Measurements from ENCODE around the gene MALRD1.

The MALRD1 gene

DNA sequence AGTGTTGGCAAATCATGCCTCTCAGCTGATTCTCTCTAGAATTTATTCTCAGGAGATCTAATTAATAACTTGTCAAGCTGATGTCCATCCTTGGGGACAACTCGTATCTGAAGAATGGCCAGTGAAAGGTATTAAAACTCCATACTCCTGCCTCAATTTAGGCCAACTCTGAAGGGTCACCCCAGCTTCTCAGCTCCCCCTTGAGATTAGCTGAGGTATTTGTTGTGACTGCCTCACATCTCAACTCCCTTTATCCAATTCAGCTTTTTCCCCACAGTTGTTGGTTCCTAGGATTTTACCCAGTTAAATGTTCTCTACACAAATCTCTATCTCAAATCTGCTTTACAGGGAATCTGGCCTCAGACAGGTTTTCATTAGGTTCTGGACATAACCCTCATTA lies 182.4 kb downstream of the MALRD1 start:
- DNase-seq: no peak

DNA sequence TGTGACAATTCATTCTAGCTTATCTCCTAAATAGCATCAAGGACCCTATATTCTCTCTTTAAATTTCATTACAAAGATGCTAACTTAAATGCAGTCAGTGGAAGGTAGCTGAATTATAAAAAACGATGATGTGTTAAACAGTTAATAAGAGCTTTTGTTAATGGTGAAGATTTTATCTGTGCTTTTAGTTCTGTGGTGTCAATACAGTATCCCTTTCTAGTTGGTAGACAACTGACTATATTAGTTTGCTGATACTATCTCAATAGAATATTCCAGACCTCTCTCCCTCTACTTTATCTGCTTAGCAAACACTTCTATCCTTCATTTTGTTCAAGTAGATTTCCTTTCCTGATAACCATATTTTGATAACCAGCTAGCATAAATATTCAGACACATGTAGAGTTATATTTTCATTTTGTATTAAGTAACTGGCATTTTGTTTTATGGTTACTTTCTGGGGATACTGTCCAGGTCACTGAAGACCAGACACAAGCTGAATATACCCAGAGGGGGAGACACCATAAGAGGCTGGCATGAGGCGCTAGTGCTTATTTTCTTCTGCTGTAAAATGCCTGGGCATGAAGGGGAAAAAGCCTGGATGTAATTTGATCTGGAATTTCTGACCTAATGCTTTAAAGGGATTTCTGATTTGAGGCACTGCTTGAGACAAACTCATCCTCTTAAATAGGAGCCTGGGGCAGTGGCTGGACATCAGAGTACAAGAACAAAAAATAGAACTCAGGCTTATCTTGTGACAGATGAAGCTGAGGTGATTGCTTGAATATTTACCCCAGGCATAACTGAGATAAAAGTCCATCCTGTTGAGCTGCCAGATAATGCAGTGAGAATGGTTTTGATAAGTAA lies 197.5 kb downstream of the MALRD1 start:
- DNase-seq: no peak

GRCh38 chr10:19247843-19248242 lies 199.2 kb downstream of the MALRD1 start:
- DNase-seq: no peak

- no peak for DNase-seq
Measured at GRCh38 chr10:19250546-19250945, 201.9 kb downstream of the MALRD1 start.

DNA sequence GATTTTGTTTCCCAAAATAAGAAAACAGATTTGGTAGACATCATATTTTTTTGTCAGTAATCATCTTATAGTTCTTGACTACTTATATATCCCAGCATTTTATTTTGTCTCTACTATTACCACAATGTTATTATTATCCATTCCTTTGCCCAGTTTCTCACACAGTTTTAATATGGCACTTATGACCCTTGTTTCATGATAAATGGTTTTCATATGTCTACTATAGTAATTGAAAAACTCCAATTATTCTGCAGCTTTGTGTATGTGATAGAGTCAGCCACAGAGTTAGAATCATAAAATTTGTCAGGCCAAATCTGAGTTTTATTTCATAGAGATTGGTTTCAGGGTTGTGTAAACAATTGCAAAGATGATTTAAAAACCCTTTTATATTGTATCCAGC lies 203.9 kb downstream of the MALRD1 start:
- no peak for DNase-seq

- no peak for DNase-seq
Measured at GRCh38 chr10:19256331-19256730, 207.7 kb downstream of the MALRD1 start.

DNA sequence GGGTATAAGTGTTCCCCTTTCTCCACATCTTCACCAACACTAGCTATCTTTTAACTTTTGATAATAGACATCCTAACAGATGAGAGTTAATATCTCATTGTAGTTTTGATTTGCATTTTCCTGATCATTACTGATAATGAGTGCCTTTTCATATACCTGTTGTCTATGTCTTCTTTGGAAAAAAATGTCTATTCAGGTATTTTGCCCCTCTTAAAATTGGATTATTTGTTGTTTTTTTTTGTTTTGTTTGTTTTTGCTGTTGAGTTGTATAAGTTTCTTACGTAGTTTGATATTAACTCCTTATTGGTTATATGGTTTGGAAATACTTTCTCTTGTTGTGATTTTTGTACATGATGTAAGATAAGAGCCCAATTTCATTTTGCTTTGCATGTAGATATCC lies 214.7 kb downstream of the MALRD1 start:
- DNase-seq: no peak

GRCh38 chr10:19283285-19283684 lies 234.7 kb downstream of the MALRD1 start:
- DNase-seq: no peak

DNA sequence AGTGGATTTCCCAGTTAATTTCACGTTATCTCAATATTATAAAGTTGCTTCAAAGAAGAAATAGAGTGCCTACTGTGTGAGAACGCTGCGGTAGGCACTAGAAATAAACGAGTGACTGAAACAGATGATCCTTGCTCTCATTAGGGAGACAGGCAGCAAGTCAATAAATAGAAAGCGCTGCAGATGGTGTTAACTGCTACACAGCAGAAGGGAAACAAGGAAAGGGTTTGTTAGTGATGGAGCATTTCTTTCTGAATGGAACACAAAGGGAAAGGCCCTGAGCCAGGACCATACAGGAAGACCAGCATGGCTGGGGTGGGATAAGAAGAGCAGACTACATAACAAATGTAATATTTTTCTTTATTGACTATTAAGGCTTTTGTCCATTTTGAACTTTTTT lies 235.2 kb downstream of the MALRD1 start:
- no peak for DNase-seq

- DNase-seq: no peak
Measured at GRCh38 chr10:19290770-19291169, 242.2 kb downstream of the MALRD1 start.

GRCh38 chr10:19294233-19294632 lies 245.6 kb downstream of the MALRD1 start:
- no peak for DNase-seq

GRCh38 chr10:19299645-19300044 lies 251.0 kb downstream of the MALRD1 start:
- no peak for DNase-seq

DNA sequence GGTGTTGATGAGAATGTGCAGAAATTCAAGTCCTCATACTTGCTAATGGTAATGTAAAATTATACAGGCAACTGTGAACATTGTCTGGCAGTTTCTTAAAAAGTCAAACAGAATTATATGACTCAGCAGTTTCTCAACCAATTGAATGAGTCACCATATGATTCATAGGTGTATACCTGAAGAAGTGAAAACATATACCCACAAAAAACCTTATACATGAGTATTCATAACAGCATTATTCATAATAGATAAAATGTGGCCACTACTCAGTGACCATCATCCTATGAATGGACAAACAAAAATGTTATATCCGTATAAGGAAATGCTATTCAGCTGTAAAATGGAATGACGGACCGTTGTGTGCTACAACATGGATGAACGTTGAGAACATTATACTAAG lies 253.5 kb downstream of the MALRD1 start:
- no peak for DNase-seq

GRCh38 chr10:19310066-19310465 lies 261.5 kb downstream of the MALRD1 start:
- DNase-seq: no peak

DNA sequence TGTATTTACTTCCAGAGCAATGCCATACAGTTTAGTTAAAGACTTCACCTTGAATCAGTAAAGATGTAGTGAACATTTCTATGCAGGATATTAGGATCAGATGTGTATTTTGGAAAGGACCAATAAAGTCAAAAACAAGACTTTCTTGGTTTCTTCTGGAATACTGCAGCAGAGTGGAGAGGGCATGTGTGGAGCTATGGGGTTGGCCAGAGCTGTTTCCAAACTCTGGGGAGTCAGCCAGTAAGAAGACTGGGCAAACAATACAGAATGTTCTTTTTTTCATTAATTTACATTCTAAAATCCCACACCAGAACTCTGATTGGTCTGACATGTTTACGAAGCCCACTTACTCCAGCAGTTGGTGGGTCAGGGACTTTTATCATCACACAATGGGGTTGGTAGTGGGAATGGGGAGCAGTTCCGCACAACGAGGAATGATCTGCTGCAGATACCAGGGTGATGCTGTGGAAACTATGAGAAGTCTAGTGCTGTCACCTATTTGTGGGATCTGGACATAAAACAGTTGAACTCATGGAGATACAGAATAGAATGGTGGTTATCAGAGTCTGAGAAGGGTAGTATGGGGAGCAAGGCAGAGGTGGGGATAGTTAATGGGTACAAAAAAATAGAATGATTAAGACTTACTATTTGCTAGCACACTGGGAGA lies 267.7 kb downstream of the MALRD1 start:
- DNase-seq: no peak

DNA sequence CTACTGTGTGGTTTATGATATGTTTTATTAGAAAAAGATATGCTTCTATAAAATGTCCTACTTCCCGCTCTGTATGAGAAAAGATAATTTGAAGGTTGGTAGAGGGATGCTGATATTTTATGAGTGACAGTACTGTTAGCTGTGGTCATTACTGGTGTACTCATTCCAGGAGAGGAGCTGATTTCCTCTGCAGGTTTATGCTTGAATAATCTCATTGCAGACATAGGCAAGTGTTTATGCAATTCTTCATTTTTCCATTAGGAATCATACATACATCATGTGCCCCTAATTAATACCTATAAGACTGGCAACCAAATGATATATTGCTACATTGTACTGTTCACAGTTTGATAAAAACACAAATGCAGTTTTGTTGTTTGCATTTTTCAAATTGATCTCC lies 269.4 kb downstream of the MALRD1 start:
- DNase-seq: no peak

DNA sequence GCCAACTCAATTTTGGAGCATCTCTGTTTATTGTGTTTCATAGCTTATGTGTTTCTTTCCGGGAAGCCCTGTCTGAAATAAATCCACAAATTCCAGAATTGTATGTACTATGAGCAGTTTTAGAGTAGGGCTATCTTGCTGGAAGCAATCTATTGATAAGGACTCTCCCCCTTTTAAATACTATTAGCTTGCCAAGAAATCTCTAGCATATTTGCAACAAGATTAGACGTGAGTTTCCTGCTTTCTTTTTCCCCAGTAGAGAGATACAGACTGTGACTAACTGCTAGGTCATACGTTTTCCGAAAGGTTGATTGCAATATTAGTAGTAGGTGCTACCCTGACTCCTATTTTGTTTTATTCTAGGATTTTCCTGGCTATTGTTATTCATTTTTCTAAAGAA lies 277.0 kb downstream of the MALRD1 start:
- no peak for DNase-seq

GRCh38 chr10:19328582-19328981 lies 280.0 kb downstream of the MALRD1 start:
- DNase-seq: no peak

DNA sequence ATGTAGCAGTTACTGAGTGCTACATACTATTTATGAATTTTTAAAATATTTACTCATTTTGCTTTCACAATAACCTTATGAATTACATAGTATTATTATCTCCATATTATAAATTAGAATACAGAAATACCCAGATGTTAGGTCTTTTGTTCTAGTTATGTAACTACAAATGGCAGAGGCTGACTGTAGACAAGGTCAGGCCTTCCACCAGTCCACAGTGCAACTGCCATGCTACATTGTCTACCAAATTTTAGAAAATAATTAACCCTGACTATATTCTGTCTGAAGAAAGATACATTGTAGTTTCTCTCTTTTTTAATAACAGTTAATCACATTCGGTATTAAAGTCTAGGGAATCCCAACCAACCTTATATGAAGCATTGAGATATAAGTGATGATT lies 280.9 kb downstream of the MALRD1 start:
- no peak for DNase-seq

- no peak for DNase-seq
Measured at GRCh38 chr10:19332304-19332703, 283.7 kb downstream of the MALRD1 start.

- no peak for DNase-seq
Measured at GRCh38 chr10:19333631-19334030, 285.0 kb downstream of the MALRD1 start.

GRCh38 chr10:19347621-19348020 lies 299.0 kb downstream of the MALRD1 start:
- DNase-seq: no peak

DNA sequence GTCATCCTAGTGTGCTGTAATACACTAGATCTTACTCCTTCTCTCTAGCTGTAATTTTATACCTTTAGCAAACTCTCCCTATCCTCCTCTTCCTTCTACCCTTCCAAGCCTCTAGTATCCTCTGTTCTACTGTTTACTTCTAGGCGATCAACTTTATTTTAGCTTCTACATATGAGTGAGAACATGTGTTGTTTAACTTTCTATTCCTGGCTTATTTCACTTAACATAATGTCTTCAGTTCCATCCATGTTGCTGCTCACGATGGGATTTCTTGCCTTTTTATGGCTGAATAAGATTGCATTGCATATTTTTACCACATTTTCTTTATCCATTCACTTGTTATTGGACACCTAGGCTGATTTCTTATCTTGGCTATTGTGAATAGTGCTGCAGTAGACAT lies 318.6 kb downstream of the MALRD1 start:
- DNase-seq: no peak

GRCh38 chr10:19373988-19374387 lies 325.4 kb downstream of the MALRD1 start:
- DNase-seq: no peak

Measured in COR-L47 (cell line).